ENCODE data around the gene INF2. TPM values are rescaled to one million over a fixed set of nuclear protein-coding genes. Genes with fewer than 3 reads are reported as not detected.

The INF2 gene
- total RNA-seq, 1 experiment from 2014 or later: 113 TPM

DNA sequence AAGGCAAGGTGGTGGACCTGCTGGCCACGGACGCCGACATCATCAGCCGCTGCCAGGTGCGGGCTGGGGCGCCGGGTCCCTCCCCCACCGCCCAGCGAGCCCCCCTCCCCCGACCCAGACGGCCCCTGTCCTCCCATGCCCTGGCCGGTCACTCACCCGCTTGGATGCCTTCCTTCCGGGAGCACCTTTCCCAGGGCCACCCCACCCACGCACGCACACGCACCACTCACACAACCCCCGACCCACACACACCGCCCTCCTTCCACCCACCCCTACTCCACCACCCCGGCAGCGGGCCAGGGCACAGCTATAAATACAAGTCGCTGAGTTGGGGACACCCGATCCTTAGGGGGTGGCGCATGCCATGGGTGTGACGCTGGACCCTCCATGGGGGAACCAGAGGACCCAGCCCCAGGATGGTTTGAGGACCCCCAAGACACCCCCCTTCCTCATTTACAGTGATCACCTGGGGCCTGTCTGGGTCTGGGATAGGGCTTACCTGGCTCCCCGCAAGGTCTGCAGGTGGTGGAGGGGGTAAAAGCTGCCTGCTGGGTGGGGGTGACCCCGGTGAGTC, 35.1 kb downstream of the INF2 start:
- ChIA-PET POLR2A (ENCODE audit: unreplicated experiment) (no interaction called here), CTCF (no interaction called here)
- Histone ChIP-seq H3K79me2 (ENCODE audit: low read depth) (no peaks in the 10 kb centered on the region), H3K9me2 (ENCODE audit: insufficient read depth) (no peaks in the 10 kb centered on the region), H3K4me2 (peak overlapping the region; percentile 79), H3K4me1 (replicated peaks; ENCODE audit: insufficient read depth) (peaks cover 6% of the 10 kb centered on the region; the same call in 1 of the 2 replicates), H4K20me1 (ENCODE audit: insufficient read depth) (peaks cover 13% of the 10 kb centered on the region; the same call in 1 of the 2 replicates), H3K27ac (no peak overlapping the region), H3K27me3 (ENCODE audit: insufficient read depth, low read depth) (no peaks in the 10 kb centered on the region), H3K9me3 (ENCODE audit: insufficient read depth, low read depth) (no peaks in the 10 kb centered on the region), H3F3A (ENCODE audit: insufficient read depth, low read depth) (peaks cover 10% of the 10 kb centered on the region; the same call in 1 of the 2 replicates), H3K36me3 (ENCODE audit: low read depth) (no peaks in the 10 kb centered on the region), H3K4me3 (peak overlapping the region; percentile 68), H2AFZ (peak overlapping the region; percentile 67; the same call in 1 of the 2 replicates)
- TF ChIP-seq EZH2 (IDR thresholded peaks at IDR 0.05; ENCODE audit: low read depth): no peak
- TF ChIP-seq, protein P1, sequence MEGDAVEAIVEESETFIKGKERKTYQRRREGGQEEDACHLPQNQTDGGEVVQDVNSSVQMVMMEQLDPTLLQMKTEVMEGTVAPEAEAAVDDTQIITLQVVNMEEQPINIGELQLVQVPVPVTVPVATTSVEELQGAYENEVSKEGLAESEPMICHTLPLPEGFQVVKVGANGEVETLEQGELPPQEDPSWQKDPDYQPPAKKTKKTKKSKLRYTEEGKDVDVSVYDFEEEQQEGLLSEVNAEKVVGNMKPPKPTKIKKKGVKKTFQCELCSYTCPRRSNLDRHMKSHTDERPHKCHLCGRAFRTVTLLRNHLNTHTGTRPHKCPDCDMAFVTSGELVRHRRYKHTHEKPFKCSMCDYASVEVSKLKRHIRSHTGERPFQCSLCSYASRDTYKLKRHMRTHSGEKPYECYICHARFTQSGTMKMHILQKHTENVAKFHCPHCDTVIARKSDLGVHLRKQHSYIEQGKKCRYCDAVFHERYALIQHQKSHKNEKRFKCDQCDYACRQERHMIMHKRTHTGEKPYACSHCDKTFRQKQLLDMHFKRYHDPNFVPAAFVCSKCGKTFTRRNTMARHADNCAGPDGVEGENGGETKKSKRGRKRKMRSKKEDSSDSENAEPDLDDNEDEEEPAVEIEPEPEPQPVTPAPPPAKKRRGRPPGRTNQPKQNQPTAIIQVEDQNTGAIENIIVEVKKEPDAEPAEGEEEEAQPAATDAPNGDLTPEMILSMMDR (conservative IDR thresholded peaks at IDR 0.05): no peak
- intact Hi-C loops (cut with micrococcal nuclease; ENCODE audit: unreplicated experiment): no loop called here
- peak in 1 of 2 experiments; percentile 32 for DNase-seq
- BruUV-seq (replicated peaks): TSS peak; percentile 20

DNA sequence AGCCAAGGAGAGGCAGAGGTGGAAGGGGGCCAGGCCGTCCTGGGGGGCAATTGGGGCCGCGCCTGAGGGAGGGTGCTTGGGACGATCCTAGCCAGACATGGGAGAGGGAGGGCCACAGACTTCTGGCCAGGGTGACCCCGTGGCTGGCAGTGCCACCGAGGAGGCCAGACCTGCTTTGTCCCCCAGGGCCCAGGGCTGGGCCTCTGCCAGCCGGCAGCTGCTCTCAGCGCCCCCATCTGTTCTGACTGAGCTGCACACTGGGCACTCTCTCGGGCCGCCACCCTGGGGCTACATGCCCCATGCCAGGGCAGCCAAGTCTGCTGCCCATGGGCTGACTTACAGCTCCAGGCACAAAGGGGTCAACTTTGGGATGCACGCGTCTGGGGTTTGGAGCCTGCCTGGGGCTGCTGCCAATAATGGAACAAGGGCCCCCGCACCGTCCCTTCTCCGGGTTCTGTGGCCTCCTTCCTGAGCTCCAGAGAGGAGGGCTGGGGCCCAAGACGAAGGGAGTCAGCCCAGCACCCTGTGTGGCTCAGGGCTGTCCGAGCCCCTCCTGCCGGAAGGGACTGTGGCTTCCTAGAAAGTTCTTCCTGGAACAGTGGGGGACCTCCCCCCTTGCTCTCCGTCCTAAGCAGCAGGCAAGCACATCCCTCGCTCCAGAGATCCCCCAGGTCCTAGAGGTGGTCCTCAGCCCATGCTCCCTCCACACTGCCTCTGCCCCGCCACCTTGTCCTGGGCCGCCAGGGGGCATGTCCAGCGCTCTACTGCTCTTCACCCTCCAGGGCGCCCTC, 35.8 kb downstream of the INF2 start:
- POLR2A ChIA-PET (ENCODE audit: unreplicated experiment): no interaction called here
- CTCF ChIA-PET: no interaction called here

More for the DNA sequence above, 35.8 kb downstream of the INF2 start:
- H4K20me1 ChIP-seq (ENCODE audit: insufficient read depth): peaks cover 13% of the 10 kb centered on the region; the same call in 1 of the 2 replicates
- H2AFZ ChIP-seq: no peak overlapping the region
- DNase-seq: peak in 1 of 2 experiments; percentile 57
- no peak for TF ChIP-seq EZH2 (IDR thresholded peaks at IDR 0.05; ENCODE audit: low read depth)
- TF ChIP-seq, protein P1 (conservative IDR thresholded peaks at IDR 0.05): no peak; the same call in 1 of the 2 replicates
- no peaks in the 10 kb centered on the region for H3K27me3 ChIP-seq (ENCODE audit: insufficient read depth, low read depth)
- H3K27ac ChIP-seq: no peak overlapping the region
- intact Hi-C loops (cut with micrococcal nuclease; ENCODE audit: unreplicated experiment): no loop called here
- H3F3A ChIP-seq (ENCODE audit: insufficient read depth, low read depth): peaks cover 6% of the 10 kb centered on the region; the same call in 1 of the 2 replicates
- H3K4me3 ChIP-seq: peak overlapping the region; percentile 68; the same call in 1 of the 2 replicates
- H3K4me2 ChIP-seq: peak overlapping the region; percentile 79
- no peaks in the 10 kb centered on the region for H3K36me3 ChIP-seq (ENCODE audit: low read depth)
- no TSS peak for BruUV-seq (replicated peaks)
- no peaks in the 10 kb centered on the region for H3K9me3 ChIP-seq (ENCODE audit: insufficient read depth, low read depth)
- no peaks in the 10 kb centered on the region for H3K79me2 ChIP-seq (ENCODE audit: low read depth)
- peaks cover 6% of the 10 kb centered on the region; the same call in 1 of the 2 replicates for H3K4me1 ChIP-seq (replicated peaks; ENCODE audit: insufficient read depth)
- H3K9me2 ChIP-seq (ENCODE audit: insufficient read depth): no peaks in the 10 kb centered on the region

Data from PC-9 (cell line).